Transverse colon (tissue), 4 donors: ENCODE results near the gene PSTPIP2. TPM values are rescaled to one million over a fixed set of nuclear protein-coding genes. Genes with fewer than 3 reads are reported as not detected.

ENCODE experiments used
- DNase-seq: peaks from one replicate; pipeline ENCODE4 v3.0.0-alpha.2; 2019
- H3K27ac ChIP-seq, 4 donors: fragments of 200-600 bp; sonication (generic); 2 replicates each; pipeline ENCODE4 v1.5.1; 2016 to 2018; ENCODE audit warnings: inconsistent platforms in 4 of 4
- H3K27me3 ChIP-seq: fragments of 200-600 bp; sonication (generic); 2 replicates; pipeline ENCODE4 v1.5.1; 2017; ENCODE audit warnings: inconsistent platforms
- H3K36me3 ChIP-seq, 4 donors: fragments of 200-600 bp; sonication (generic); 2 replicates each; pipeline ENCODE4 v1.5.1; 2017 to 2019; ENCODE audit warnings: inconsistent platforms in 4 of 4
- H3K4me1 ChIP-seq, 4 donors: fragments of 200-600 bp; sonication (generic); 2 replicates each; pipeline ENCODE4 v1.5.1; 2017 to 2020; ENCODE audit warnings: inconsistent platforms in 4 of 4
- H3K4me3 ChIP-seq, 4 donors: fragments of 200-600 bp; sonication (generic); 1 replicate in 1 of 4; 2 replicates in 3 of 4; pipeline versions ENCODE4 v1.5.1 to v1.6.1; 2017 to 2019; ENCODE audit warnings: inconsistent platforms in 4 of 4
- H3K9me3 ChIP-seq, 2 donors: fragments of 200-600 bp; sonication (generic); 2 replicates each; pipeline ENCODE4 v1.5.1; 2017 to 2019; ENCODE audit warnings: inconsistent platforms in 2 of 2
- CTCF ChIP-seq, 5 experiments: fragments of 200-600 bp in 3 of 5; fragments of 450-650 bp in 2 of 5; sonication (generic) in 3 of 5; IDR thresholded peaks; 1 replicate in 2 of 5; 2 replicates in 3 of 5; pipeline ENCODE4 v1.5.1; 2016 to 2017; ENCODE audit warnings: antibody characterized with exemption in 5 of 5, inconsistent platforms in 3 of 5, mild to moderate bottlenecking in 2 of 5, moderate library complexity in 1 of 5
- EP300 ChIP-seq: sonication (generic); formaldehyde crosslinking; IDR thresholded peaks from one replicate; pipeline ENCODE4 v1.6.1; 2017; ENCODE audit warnings: antibody characterized with exemption, low read depth
- POLR2A ChIP-seq: fragments of 450-650 bp; IDR thresholded peaks from one replicate; pipeline ENCODE4 v1.6.1; 2016; ENCODE audit warnings: antibody characterized with exemption, mild to moderate bottlenecking, moderate library complexity
- POLR2AphosphoS5 ChIP-seq, 3 donors: sonication (generic); formaldehyde crosslinking; IDR thresholded peaks; one replicate each; pipeline ENCODE4 v1.6.1; 2016; ENCODE audit warnings: antibody characterized with exemption in 3 of 3
- WGBS, 2 donors: methylation state at CpG; one replicate each; pipeline ENCODE4 v1.1.5; 2018; ENCODE audit warnings: low coverage in 1 of 2; 5-methylcytosine and 5-hydroxymethylcytosine counted together
- in situ Hi-C, 4 donors: fragments of 200-750 bp; cut with MboI; loops; one replicate each; pipeline versions ENCODE4 v1.15.0 to v1.15.1; 2017; ENCODE audit warnings: low sequenced_read_pairs in 3 of 4, low pct_ligation_motif_present in 1 of 4, low pct_unique_long_range_greater_than_20kb in 1 of 4
- intact Hi-C: fragments of 100-400 bp; cut with DNase I; formaldehyde crosslinking; loops from one replicate; pipeline ENCODE4 v1.15.1; 2023; ENCODE audit warnings: low total_unique reads
- total RNA-seq, 4 donors: library from RNA; depleted of rRNA; stranded (reverse); fragments of >200 nt; gene quantifications; one replicate each; pipeline ENCODE4 v1.1.0, GENCODE V29; 2016

PSTPIP2 gene
- total RNA-seq, 4 donors from 2014 or later: 2.6 to 21.9 (median 8.7) TPM

DNA sequence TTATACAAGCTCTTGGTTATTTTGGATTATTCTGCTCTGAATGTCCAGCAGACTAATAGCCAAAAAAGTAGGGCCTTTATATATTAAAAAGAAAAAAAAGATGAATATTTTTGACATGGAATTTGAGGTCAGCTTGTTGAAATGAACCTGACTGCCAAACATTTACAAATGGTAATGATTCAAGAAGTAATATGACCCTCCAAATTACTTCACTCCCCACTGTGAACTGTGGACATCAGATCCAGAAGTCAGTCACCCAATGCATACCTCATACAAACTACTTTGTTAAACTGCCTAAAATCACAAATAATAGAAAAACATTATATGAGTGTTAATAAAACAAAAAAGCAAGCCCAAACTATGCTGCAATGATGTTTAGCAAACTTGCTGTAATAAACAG, 115.0 kb downstream of the PSTPIP2 start:
- Histone ChIP-seq H3K36me3 (peaks cover 0 to 35% (median 8%) of the 10 kb centered on the region in 4 donors), H3K27me3 (no peaks in the 10 kb centered on the region), H3K4me1 (peaks cover 0 to 3% (median 0%) of the 10 kb centered on the region in 4 donors), H3K9me3 (no peaks in the 10 kb centered on the region), H3K4me3 (no peak overlapping the region), H3K27ac (no peak overlapping the region)
- TF ChIP-seq POLR2A (no peak), CTCF (IDR thresholded peaks at IDR 0.05) (no peak), POLR2AphosphoS5 (IDR thresholded peaks at IDR 0.05) (no peak), EP300 (no peak)
- intact Hi-C loops (no loop called here), in situ Hi-C loops (loop anchor here in 1 of 4 donors (25.0 kb wide), 1 partner anchor 130 kb away; the partner anchor contains the start of gene ATP5F1A)
- no peak for DNase-seq

DNA sequence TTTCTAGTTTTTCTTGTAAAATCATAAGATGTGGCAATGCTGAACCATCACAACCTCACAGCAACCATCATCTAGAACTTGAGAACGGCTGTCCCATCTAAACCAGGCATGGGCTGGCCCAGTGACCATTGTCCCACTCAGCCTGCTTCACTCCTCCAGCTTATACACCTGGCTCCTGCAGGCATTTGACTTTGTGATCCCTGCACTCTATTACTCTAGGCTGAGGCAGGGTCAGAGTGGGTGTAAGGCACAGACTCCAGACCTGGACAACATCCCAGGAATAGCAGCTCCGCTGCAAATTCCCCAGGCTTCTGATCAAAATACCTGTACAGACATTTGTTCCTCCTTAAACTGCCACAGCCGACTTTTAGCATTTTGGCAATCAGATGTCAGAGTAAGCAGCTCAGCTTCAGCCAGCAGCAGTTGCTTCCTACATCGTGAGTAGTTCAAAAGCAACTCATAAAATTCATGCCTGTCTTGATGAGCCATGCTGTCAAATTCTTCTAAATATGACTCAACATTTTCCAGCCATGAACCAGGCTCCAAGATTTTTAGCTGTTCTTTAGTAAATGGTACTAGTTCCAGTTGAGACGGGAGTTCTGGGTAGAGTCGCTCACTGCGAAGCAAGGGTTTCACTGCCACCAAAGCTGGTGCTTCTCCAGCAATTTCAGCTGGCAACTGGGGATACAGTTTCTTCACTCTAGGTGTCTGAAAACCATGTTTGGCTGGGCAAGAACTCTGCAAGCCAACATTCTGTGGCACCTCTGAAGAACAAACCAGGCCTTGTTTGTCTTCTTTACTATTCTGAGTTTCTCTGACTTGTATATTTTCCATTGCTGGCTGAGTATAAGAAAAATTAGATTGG, 117.8 kb downstream of the PSTPIP2 start:
- no peaks in the 10 kb centered on the region for H3K27me3 ChIP-seq
- no peak for TF ChIP-seq POLR2A
- TF ChIP-seq CTCF (IDR thresholded peaks at IDR 0.05): no peak
- no peak for TF ChIP-seq EP300
- TF ChIP-seq POLR2AphosphoS5 (IDR thresholded peaks at IDR 0.05): no peak

GRCh38 chr18:45951016-45951714, 120.9 kb downstream of the PSTPIP2 start:
- intact Hi-C loops (no loop called here), in situ Hi-C loops (loop anchor here in 1 of 4 donors (25.0 kb wide), 1 partner anchor 136 kb away; the partner anchor contains the start of gene ATP5F1A)
- Histone ChIP-seq H3K4me3 (no peak overlapping the region), H3K9me3 (no peaks in the 10 kb centered on the region), H3K27me3 (no peaks in the 10 kb centered on the region), H3K27ac (no peak overlapping the region), H3K36me3 (peaks cover 0 to 94% (median 25%) of the 10 kb centered on the region in 4 donors), H3K4me1 (no peaks in the 10 kb centered on the region)
- DNase-seq: no peak
- TF ChIP-seq EP300 (no peak), POLR2AphosphoS5 (IDR thresholded peaks at IDR 0.05) (no peak), POLR2A (no peak), CTCF (IDR thresholded peaks at IDR 0.05) (no peak)
- WGBS, 2 donors: 70 to 80% methylated on average over 4 of the region's 4 CpGs

More for the DNA sequence above, 117.8 kb downstream of the PSTPIP2 start:
- WGBS, 2 donors: 87% methylated on average over 7 of the region's 7 CpGs; no CpG with 5 or more reads in 1 of the 2 donors
- Histone ChIP-seq H3K9me3 (no peaks in the 10 kb centered on the region), H3K4me3 (no peak overlapping the region), H3K4me1 (no peaks in the 10 kb centered on the region), H3K27ac (no peak overlapping the region), H3K36me3 (peaks cover 0 to 62% (median 16%) of the 10 kb centered on the region in 4 donors)
- no peak for DNase-seq
- in situ Hi-C loops: loop anchor here in 1 of 4 donors (25.0 kb wide), 1 partner anchor 133 kb away; the partner anchor contains the start of gene ATP5F1A
- intact Hi-C loops: no loop called here

DNA sequence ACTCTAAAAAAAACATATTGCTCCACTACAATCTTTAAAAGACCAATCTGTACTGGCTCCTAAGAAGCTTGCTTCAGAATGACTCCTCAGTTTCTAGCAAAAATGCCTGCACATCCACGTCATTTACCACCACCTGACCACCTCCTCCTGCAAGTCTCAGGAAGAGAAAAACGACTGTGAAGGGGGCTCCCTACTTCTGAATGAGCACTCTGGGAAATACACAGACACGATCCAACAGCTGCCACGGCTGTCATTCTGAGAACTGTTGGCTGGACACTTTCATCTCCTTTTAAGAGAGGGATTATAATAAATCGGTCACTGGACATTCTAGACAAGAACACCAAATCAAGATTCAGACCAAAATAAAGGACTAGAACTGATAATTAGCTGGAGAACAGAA, 126.4 kb downstream of the PSTPIP2 start:
- no peaks in the 10 kb centered on the region for H3K27me3 ChIP-seq
- intact Hi-C loops (no loop called here), in situ Hi-C loops (loop anchor here in 2 of 4 donors (10.0 to 25.0 kb wide), 2 partner anchors 129 to 142 kb away; partner anchors contain the start of genes ATP5F1A (in 1 of the 2) and PSTPIP2 (in 1 of the 2))
- no peaks in the 10 kb centered on the region for H3K9me3 ChIP-seq
- WGBS, 2 donors: 77% methylated on average over 5 of the region's 5 CpGs; no CpG with 5 or more reads in 1 of the 2 donors
- no peak overlapping the region for H3K27ac ChIP-seq
- peaks cover 0 to 98% (median 29%) of the 10 kb centered on the region in 4 donors for H3K36me3 ChIP-seq
- H3K4me1 ChIP-seq: no peaks in the 10 kb centered on the region
- H3K4me3 ChIP-seq: no peak overlapping the region
- no peak for DNase-seq
- TF ChIP-seq EP300 (no peak), CTCF (IDR thresholded peaks at IDR 0.05) (no peak), POLR2AphosphoS5 (IDR thresholded peaks at IDR 0.05) (no peak), POLR2A (no peak)
